ENCODE measurements around the gene TDP1.

The TDP1 gene

DNA sequence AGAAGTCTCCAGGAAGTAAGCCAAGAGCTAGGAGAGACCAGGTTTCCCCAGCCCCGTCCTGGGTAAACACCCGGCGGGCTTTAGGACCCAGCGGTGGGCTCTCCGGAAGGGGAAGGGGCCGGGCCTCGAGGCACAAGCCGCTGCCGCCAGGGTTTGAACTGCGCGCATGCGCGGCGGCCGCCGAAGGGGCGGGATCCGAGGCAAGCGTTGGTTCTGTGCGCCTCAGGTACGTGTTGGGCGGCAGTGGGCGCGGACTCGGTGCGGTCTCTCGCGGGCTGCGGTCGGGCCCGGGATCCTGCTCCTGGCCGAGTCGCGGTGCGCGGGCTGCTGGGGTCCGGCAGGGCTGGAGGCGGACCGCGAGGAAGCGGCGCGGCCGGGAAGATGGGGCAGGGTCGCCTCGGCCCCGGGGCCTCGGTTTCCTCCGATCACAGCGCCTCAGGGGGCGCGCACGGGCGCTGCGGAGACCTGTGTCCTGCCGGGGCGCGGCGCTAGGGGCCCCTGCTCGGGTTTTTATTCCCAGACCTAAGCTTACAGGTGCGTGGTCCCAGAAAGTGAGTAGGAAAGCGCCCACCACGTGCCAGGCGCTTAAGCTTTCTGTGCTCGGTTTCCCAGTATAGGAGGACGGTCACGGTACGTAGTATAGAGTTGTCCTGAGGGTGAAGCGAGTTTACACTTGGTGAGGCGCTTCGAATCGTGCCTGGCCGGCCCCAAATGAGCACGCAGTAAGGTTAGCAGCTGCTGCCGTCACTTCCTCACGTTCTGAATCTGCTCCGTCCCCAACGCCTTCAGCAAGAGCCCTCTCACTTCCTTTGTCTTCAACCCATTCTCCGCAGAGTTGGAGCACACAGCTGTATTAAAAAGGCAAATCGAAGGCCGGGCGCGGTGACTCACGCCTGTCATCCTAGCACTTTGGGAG is at the start of gene TDP1:
TDP1 (plus strand) TSS at position 183 of the 916 bp plus-strand sequence. CDS start 7,188 bp downstream, outside the sequence.
- peak; percentile 54 for DNase-seq

GRCh38 chr14:89906000-89906399 is 49.7 kb upstream of the TDP1 start:
- DNase-seq: no peak

GRCh38 chr14:89907655-89908054 is 48.1 kb upstream of the TDP1 start:
- DNase-seq: no peak

DNA sequence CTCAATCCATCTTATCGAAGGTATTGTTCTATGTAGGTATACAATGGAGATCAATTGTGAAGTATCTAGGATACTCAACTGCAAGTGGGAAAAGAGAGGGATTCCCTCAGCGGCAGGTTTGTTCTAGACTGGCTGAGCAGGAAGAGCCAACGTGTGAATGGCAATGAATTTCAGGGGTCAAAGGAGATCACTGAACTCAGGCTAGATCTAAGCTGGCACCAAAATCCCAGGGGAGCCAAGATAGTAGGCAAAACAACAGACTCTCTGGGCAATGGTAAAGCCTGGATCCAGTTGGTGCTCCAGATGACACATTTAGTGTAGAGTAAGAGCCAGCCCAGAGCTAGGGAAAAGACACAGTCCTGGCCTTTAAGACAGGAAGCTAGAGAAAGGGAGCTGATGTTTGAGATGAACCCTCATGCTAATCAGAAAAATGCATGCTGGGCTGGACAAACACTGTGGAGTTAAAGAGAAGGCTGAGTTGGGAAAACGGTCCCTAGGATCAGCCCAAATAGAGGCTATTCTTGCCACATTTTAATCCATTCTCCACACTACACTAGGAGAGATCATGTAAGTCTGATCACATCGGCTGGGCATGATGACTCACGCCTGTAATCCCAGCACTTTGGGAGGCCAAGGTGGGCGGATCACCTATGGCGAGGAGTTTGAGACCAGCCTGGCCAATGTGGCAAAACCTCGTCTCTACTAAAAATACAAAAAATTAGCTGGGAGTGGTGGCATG is 46.8 kb upstream of the TDP1 start:
- DNase-seq: no peak

DNA sequence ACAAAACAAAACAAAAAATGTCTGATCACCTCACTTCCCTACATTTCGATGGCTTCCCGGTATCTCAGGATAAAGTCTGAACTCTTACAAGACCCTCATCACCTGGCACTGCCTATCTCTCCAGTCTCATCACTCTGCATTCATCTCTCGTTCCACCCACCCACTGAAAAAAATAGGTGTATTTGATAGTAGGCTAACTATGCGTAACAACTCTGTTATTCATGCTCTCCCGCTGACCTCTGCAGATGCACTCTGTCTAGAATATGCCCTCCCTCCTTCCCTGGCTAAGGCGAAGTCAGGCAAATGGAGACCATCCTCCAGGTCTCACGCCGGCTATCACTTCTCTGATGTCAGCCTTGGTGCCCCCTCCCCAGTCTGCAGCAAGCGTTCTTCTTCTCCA is 46.1 kb upstream of the TDP1 start:
- no peak for DNase-seq

DNA sequence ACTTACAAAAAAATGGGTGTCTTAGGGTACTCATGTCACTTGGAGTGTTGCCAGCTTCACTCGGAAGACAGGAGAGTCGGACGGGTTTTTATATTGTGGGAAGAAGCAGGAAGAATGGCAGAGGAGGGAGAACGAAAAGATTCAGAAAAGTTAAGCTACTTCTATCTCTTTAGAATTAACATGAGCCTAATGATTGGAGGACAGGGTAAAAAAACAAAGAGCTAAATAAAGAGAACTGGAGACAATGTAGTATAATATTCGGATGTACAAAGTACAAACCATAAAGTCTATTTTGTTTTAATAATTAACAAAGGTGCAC is 45.1 kb upstream of the TDP1 start:
- DNase-seq: no peak

DNA sequence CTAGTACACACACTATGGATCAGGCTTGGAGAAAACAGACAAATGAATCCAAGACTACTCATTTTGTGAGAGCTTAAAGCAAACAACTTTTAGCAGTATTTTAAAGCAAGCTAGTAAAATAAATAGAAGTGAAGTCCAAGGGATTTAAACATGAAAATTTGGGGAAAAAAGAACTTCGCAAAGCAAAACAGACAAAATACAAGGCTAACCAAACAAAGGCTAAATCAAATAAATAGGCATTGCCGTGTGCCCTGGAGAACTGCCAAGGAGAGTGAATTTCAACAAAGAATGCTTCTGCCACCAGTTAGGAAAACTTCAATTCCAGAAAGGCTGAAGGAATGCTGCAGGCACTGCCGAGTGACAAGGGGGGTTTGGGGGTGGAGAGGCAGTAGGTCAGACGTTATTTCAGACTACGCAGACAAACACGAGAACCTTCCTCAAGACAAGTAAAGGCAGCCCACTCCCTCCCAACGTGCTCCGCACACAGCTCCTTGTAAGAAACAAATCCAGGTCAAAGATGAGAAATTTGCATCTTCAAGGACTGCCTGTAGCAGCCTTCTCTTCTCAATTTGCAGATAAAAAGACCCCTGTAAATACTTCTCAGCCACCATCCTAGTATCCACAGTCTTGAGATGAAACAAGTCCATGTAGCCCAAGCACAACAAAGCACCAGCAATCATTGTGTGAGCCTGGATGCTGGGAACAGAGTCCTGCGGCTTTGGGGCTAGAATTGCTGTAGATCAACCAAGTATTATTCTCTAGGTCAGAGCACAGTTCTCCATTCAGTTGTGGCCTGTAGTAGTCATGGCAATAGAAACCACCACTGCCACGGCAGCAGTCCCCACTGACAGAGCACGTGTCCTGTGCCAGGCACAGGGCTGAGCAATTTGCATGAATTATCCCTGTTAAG is 44.5 kb upstream of the TDP1 start:
- no peak for DNase-seq

DNA sequence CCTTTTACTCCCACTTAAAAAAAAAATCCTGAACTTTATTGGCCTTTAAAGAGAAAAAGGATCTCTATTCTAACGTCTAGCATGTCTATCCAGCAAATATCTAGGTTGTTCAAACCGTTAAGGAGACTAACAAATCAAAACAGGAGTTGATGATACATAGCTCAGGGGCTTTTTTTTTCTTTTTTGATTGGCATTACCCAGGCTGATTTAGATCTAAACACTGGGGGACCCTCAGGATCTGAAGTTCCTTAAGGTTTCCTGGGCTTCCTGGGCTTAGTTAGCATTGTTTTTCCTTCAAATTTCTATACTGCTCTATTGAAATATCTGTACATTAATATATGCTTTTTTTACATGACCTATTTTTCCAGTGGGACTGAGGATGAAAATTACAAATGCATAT is 43.5 kb upstream of the TDP1 start:
- DNase-seq: no peak

- no peak for DNase-seq
These were observed 43.0 kb upstream of the TDP1 start for GRCh38 chr14:89912667-89913211.

GRCh38 chr14:89915114-89915878 is 40.4 kb upstream of the TDP1 start:
- DNase-seq: no peak

- no peak for DNase-seq
These were observed 37.0 kb upstream of the TDP1 start for GRCh38 chr14:89918721-89919120.

DNA sequence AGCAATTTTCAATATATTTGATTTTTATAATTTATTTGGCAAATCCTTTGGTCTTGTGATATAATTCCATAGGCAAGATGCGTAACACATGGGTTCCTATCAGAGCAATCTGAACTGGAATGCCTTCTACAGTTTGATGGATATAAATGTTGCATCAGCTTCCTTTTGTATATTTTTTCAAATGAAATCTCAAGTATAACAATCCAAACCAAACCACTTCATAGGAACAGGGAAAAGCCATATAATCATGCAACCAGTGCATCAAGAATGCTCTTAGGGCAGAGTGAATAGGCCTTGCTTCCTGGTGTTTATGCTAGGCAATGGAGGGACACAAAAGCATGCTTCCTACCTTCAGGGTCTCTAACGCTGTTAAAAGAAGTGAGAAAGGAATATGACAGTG is 35.7 kb upstream of the TDP1 start:
- DNase-seq: no peak

DNA sequence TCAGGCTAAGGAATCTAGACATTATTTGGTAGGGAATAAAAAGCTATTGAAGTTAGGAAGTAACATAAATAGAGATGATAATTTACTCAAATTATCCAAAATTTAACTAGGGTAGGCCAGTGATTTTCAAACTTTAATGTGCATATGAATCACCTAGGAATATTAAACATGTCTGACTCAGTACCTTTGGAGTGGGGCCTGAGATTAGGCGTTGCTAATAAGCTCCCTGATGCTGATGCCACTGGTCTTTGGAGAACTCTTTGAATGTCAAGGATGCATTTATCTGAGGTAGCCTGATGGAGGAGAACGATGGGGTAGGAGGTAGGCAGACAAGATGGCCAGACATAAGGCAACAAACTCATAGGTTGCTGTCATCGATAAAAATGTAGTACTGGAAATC is 34.4 kb upstream of the TDP1 start:
- no peak for DNase-seq

GRCh38 chr14:89922031-89922907 is 33.5 kb upstream of the TDP1 start:
- DNase-seq: no peak

- no peak for DNase-seq
These were observed 31.5 kb upstream of the TDP1 start for GRCh38 chr14:89924268-89924667.

GRCh38 chr14:89926694-89927093 is 29.0 kb upstream of the TDP1 start:
- DNase-seq: no peak

GRCh38 chr14:89927186-89927865 is 28.4 kb upstream of the TDP1 start:
- DNase-seq: no peak

DNA sequence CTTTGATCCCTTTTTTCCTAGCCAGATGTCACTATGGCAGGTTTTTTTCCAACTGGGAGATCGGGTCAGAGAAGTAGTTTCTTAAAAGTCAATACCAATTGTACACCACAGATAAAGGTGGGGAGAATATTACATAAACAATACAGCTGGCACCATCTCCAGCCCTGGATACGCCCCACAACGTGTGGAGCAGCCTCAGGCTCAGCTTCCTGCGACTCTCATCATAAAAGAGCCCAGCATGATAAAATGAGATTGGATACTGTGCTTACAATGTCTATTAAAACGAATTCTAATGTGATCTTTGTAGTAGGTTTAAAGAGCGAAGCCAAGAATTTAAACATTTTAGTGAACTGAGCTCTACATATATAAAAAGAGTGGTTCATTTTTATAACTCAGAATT is 22.7 kb upstream of the TDP1 start:
- no peak for DNase-seq

GRCh38 chr14:89936654-89937185 is 19.0 kb upstream of the TDP1 start:
- no peak for DNase-seq

GRCh38 chr14:89941830-89942377 is 13.8 kb upstream of the TDP1 start:
- no peak for DNase-seq
